ENCODE results near the gene TRMT61A. TPM values are rescaled to one million over a fixed set of nuclear protein-coding genes. Genes with fewer than 3 reads are reported as not detected.

Gene TRMT61A
- polyA plus RNA-seq, 1 experiment: 11.7 TPM

GRCh38 chr14:103547941-103548462 is 19.0 kb downstream of the TRMT61A start:
- POLR2A ChIA-PET: no interaction called here
- no peak overlapping the region for H3K4me3 ChIP-seq (ENCODE audit: low read depth, low read length)
- TF ChIP-seq CTCF (IDR thresholded peaks at IDR 0.05; ENCODE audit: insufficient read depth, low read depth, low read length): no peak
- no peak for DNase-seq (ENCODE audit: low read depth)
- H3K27me3 ChIP-seq (ENCODE audit: control insufficient read depth, insufficient read depth, low read length): no peaks in the 10 kb centered on the region
- CTCF ChIA-PET: interaction anchor here (1.6 to 15.2 kb wide), 4 partner anchors 9 to 47 kb away, joined by 8 to 228 read pairs (median 53); partner anchors contain the start of gene CKB
- no peaks in the 10 kb centered on the region for H3K36me3 ChIP-seq (ENCODE audit: control insufficient read depth, insufficient read depth, low read length)

- H3K36me3 ChIP-seq (ENCODE audit: control insufficient read depth, insufficient read depth, low read length): no peaks in the 10 kb centered on the region
- no peak for DNase-seq (ENCODE audit: low read depth)
- POLR2A ChIA-PET: no interaction called here
- CTCF ChIA-PET: interaction anchor here (1.9 to 15.2 kb wide), 3 partner anchors 8 to 47 kb away, joined by 14 to 228 read pairs (median 92); partner anchors contain the start of gene CKB
- no peaks in the 10 kb centered on the region for H3K27me3 ChIP-seq (ENCODE audit: control insufficient read depth, insufficient read depth, low read length)
- no peak for TF ChIP-seq CTCF (IDR thresholded peaks at IDR 0.05; ENCODE audit: insufficient read depth, low read depth, low read length)
- no peak overlapping the region for H3K4me3 ChIP-seq (ENCODE audit: low read depth, low read length)
These were observed 19.7 kb downstream of the TRMT61A start for GRCh38 chr14:103548463-103549351.

- CTCF ChIA-PET: interaction anchor here (15.2 kb wide), 1 partner anchor 31 kb away, joined by 228 read pairs; the partner anchor contains the start of gene CKB
- POLR2A ChIA-PET: no interaction called here
- no peak overlapping the region for H3K4me3 ChIP-seq (ENCODE audit: low read depth, low read length)
- no peak for TF ChIP-seq CTCF (IDR thresholded peaks at IDR 0.05; ENCODE audit: insufficient read depth, low read depth, low read length)
- no peaks in the 10 kb centered on the region for H3K36me3 ChIP-seq (ENCODE audit: control insufficient read depth, insufficient read depth, low read length)
- H3K27me3 ChIP-seq (ENCODE audit: control insufficient read depth, insufficient read depth, low read length): no peaks in the 10 kb centered on the region
- DNase-seq (ENCODE audit: low read depth): no peak
These were observed 20.6 kb downstream of the TRMT61A start for GRCh38 chr14:103549361-103550311.

GRCh38 chr14:103550451-103551337 is 21.7 kb downstream of the TRMT61A start:
- no peak for DNase-seq (ENCODE audit: low read depth)
- CTCF ChIA-PET: interaction anchor here (0.6 to 15.2 kb wide), 4 partner anchors 8 to 475 kb away, joined by 4 to 228 read pairs (median 9); partner anchors contain the start of gene CKB
- Histone ChIP-seq H3K27me3 (ENCODE audit: control insufficient read depth, insufficient read depth, low read length) (no peaks in the 10 kb centered on the region), H3K36me3 (ENCODE audit: control insufficient read depth, insufficient read depth, low read length) (no peaks in the 10 kb centered on the region), H3K4me3 (ENCODE audit: low read depth, low read length) (no peak overlapping the region)
- no peak for TF ChIP-seq CTCF (IDR thresholded peaks at IDR 0.05; ENCODE audit: insufficient read depth, low read depth, low read length)
- POLR2A ChIA-PET: no interaction called here

Measured in BJ (cell line).